OCI-M2 (cell line): Measurements from ENCODE around the gene PCDH10.

Experiments
- DNase-seq: peaks from one replicate; lab custom pipeline; 2025; ENCODE audit not compliant: unreplicated experiment; lab: John Stamatoyannopoulos, UW

PCDH10 gene

GRCh38 chr4:133149364-133149695, 236 bp downstream of the PCDH10 start:
- DNase-seq: no peak

GRCh38 chr4:133149932-133150471, 908 bp downstream of the PCDH10 start:
- no peak for DNase-seq

GRCh38 chr4:133150486-133151340, 1.6 kb downstream of the PCDH10 start:
- DNase-seq: no peak

GRCh38 chr4:133151341-133151690, 2.2 kb downstream of the PCDH10 start:
- peak; percentile 21 for DNase-seq

GRCh38 chr4:133151691-133152329, 2.7 kb downstream of the PCDH10 start:
- DNase-seq: no peak

GRCh38 chr4:133152330-133152821, 3.3 kb downstream of the PCDH10 start:
- DNase-seq: no peak

GRCh38 chr4:133152831-133153481, 3.9 kb downstream of the PCDH10 start:
- no peak for DNase-seq

- DNase-seq: peak; percentile 17
Measured at GRCh38 chr4:133154725-133155124, 5.6 kb downstream of the PCDH10 start.

- no peak for DNase-seq
Measured at GRCh38 chr4:133156096-133156495, 7.0 kb downstream of the PCDH10 start.

- DNase-seq: no peak
Measured at GRCh38 chr4:133156556-133156955, 7.5 kb downstream of the PCDH10 start.

GRCh38 chr4:133157460-133158160, 8.5 kb downstream of the PCDH10 start:
- DNase-seq: no peak

- no peak for DNase-seq
Measured at GRCh38 chr4:133160853-133161252, 11.8 kb downstream of the PCDH10 start.

- no peak for DNase-seq
Measured at GRCh38 chr4:133161570-133162295, 12.6 kb downstream of the PCDH10 start.

GRCh38 chr4:133162941-133163340, 13.8 kb downstream of the PCDH10 start:
- no peak for DNase-seq

GRCh38 chr4:133178956-133179355, 29.9 kb downstream of the PCDH10 start:
- DNase-seq: no peak

GRCh38 chr4:133186210-133186609, 37.1 kb downstream of the PCDH10 start:
- no peak for DNase-seq

GRCh38 chr4:133186845-133187244, 37.8 kb downstream of the PCDH10 start:
- no peak for DNase-seq

GRCh38 chr4:133188433-133189146, 39.5 kb downstream of the PCDH10 start:
- DNase-seq: no peak

- DNase-seq: no peak
Measured at GRCh38 chr4:133189147-133189517, 40.0 kb downstream of the PCDH10 start.

- DNase-seq: no peak
Measured at GRCh38 chr4:133190098-133190497, 41.0 kb downstream of the PCDH10 start.
